Endothelial cell of umbilical vein (primary cell): ENCODE data around the gene AMIGO1.

Experiments
- EZH2 ChIP-seq: IDR thresholded peaks from 2 replicates; pipeline ENCODE4 v1.6.1; 2012; ENCODE audit warnings: borderline replicate concordance, low read depth, mild to moderate bottlenecking, moderate library complexity, low read length, inconsistent platforms; ENCODE audit not compliant: severe bottlenecking
- MYC ChIP-seq: IDR thresholded peaks from one replicate; pipeline ENCODE4 v1.6.1; 2011; ENCODE audit warnings: mild to moderate bottlenecking, low read depth, low read length
- POLR2AphosphoS5 ChIP-seq: IDR thresholded peaks from 2 replicates; pipeline ENCODE4 v1.6.1; 2012; ENCODE audit warnings: low read depth, mild to moderate bottlenecking, control low read depth, low read length, moderate library complexity; ENCODE audit not compliant: insufficient read depth
- TF ChIP-seq, protein P1 (sequence below), 2 donors: IDR thresholded peaks; 1 replicate in 1 of 2; 2 replicates in 1 of 2; pipeline ENCODE4 v1.5.1; 2011; ENCODE audit warnings: low read length in 2 of 2, mild to moderate bottlenecking in 2 of 2, moderate library complexity in 2 of 2, control low read depth in 1 of 2, inconsistent platforms in 1 of 2, low read depth in 1 of 2; ENCODE audit not compliant: insufficient read depth in 1 of 2; ENCODE audit errors: extremely low read depth in 1 of 2

DNA sequence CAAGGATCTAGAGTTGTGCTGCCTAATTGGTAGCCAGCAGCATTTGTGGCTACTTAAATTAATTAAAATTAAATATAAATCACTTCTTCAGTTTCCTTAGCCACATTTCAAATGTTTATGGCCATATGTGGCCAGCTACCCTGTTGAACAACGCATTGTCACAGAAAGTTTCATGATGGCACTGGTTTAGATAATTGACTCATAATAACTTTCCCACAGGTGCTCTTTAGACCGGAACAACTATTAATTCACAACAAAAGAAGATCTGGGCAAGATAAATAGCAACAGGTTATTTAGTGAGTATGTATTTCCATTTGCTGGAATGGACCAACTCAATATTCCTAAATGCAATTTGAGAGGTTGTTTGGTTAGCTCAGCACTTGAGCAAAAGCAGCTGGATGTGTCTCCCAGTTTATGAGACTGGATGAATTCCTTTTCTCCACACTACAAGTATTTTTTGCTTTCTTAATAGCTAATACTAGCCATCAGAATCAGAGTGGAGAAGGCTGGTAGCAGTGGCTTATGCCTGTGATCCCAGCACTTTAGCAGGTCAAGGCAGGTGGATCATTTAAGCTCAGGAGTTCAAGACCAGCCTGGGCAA, 3.7 kb upstream of the AMIGO1 start:
- no peak for TF ChIP-seq POLR2AphosphoS5
- TF ChIP-seq, protein P1, sequence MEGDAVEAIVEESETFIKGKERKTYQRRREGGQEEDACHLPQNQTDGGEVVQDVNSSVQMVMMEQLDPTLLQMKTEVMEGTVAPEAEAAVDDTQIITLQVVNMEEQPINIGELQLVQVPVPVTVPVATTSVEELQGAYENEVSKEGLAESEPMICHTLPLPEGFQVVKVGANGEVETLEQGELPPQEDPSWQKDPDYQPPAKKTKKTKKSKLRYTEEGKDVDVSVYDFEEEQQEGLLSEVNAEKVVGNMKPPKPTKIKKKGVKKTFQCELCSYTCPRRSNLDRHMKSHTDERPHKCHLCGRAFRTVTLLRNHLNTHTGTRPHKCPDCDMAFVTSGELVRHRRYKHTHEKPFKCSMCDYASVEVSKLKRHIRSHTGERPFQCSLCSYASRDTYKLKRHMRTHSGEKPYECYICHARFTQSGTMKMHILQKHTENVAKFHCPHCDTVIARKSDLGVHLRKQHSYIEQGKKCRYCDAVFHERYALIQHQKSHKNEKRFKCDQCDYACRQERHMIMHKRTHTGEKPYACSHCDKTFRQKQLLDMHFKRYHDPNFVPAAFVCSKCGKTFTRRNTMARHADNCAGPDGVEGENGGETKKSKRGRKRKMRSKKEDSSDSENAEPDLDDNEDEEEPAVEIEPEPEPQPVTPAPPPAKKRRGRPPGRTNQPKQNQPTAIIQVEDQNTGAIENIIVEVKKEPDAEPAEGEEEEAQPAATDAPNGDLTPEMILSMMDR (IDR thresholded peaks at IDR 0.05; ENCODE audit: extremely low read depth in 1 of 2, insufficient read depth in 1 of 2, low read depth in 1 of 2, low read length in 2 of 2): no peak
- TF ChIP-seq EZH2: no peak
- no peak for TF ChIP-seq MYC
